NCI-H2081 treated with DMSO at 0.1 percent for 48 hours (cell line): ENCODE results near the gene C12orf57.

Experiments
- DNase-seq: peaks from one replicate; lab custom pipeline; 2025; lab: John Stamatoyannopoulos, UW

C12orf57 gene

DNA sequence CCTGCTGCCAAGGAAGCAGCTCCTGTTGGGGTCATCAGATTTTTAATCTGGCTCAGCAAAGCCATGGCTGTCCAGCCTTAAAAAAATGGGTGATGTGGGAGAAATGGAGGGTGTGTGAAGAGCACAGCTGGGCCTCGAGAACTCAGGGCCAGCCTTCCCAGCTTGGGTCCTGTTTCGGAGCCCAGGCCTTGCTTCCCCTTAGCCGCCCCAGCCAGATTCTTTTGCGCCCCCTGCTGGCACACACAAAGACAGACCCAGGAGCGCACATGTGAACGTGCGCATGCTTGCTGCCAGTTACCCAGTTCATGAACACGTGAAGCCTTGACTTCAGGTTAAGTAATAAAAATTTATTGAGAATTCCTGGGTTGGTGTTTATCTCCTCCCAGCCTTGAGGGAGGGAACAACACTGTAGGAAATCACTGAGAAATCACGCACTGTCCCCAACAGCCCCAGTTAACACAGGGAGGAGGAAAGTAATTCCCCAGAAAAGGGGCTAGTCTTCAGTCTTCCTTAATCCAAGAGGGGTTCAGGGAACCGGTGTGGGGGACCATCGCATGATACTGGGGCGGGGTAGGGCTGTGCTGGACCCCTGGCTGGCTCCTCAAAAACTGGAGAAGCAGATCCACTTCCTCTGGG, 21.3 kb downstream of the C12orf57 start:
- peak; percentile 76 for DNase-seq

DNA sequence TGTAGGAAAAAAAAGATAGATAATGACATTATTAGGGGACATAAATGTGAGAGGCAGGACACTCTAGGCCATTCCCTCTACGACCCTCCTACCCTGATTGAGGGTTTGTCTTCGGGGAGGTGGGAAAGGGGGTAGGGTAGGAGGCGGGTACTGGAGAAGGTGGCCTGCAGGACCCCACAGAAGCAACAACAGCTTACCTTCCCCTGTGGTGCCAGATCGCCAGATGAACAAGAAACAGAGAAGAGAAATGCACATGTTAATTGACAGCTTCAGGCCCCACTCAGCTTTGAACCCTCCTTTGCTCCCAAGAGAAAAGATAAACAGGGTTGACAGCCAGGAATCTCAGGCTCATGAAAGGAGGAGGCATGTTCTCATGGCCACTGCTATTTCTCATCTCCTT, 21.9 kb downstream of the C12orf57 start:
- no peak for DNase-seq

DNA sequence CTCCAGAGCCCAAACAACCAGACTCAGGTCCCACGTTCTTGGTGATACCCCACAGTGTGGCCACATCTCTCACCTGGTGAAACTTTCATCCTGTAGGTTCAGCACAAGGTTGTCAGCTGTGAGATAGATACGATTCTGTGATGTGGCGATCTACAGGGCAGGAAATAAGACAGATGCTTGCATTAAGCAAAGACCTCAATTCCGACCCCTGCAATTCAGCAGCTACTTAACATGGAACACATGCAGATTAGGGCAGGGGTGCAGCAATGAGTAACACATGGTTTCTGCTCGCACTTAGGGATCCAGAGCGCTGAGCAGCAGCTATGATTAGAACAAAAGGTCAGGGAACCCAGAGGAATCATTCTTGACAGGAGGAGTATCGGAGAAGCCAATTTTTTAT, 22.5 kb downstream of the C12orf57 start:
- no peak for DNase-seq

- no peak for DNase-seq
Observed at GRCh38 chr12:6967651-6968100, 23.9 kb downstream of the C12orf57 start.

GRCh38 chr12:6968426-6968825, 24.6 kb downstream of the C12orf57 start:
- DNase-seq: no peak

DNA sequence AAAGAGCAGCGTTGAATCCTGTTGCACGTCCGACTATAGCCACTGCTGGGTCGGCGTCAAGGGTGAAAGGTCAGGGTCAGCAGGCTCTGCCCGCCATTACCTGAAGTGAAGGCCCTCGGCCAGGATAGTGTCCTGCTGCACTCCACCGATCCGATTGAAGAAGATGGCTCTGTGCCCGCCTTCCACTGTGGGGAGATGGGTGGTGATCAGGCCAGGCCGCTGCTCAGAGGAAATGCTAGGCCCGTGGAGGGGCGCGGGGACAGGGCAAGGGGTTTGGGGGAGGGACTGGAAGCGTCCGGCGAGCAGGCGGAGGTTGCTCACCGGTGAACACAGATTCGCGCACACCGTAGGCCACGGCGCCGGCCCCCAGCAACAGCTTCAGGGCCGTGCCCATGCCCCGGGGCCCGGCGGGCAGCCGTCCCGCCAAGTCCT, 26.3 kb downstream of the C12orf57 start:
- no peak for DNase-seq

DNA sequence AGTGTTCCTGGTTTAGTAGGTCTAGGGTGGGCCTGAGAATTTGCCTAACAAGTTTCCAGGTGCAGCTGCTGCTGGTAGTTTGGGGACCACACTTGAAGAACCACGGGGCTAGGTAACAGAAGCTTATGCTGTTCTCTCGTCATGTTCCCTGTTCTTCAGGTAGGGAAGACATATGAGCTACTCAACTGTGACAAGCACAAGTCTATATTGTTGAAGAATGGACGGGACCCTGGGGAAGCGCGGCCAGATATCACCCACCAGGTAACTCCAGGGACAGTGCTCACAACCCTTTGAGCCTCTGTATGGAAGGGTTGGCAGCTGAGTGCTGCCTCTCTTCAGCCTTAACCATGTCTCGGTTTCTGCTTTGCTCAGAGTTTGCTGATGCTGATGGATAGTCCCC, 30.4 kb downstream of the C12orf57 start:
- DNase-seq: no peak

GRCh38 chr12:6975297-6976032, 31.6 kb downstream of the C12orf57 start:
- DNase-seq: no peak

GRCh38 chr12:6977653-6978052, 33.8 kb downstream of the C12orf57 start:
- no peak for DNase-seq

DNA sequence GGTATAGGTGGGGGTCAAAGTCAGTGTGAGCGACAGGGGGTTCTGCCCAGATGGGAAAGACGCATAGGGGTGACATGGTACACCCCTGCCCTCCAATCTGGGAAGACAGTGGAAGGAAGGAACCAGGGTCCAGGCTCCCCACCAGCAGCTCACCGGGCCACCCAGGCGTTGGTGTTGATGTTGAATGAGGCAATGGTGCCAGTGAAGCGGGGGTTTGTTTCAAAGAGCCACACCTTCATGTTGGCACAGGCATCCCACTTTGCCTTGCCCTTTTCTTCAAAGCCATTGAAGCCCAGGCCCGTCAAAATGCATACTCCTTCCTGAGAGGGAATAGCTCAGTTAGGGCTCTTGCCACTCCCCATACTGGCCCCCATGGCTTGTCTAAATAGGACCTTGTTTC, 34.4 kb downstream of the C12orf57 start:
- DNase-seq: no peak

- DNase-seq: no peak
Observed at GRCh38 chr12:6978611-6979011, 34.8 kb downstream of the C12orf57 start.

DNA sequence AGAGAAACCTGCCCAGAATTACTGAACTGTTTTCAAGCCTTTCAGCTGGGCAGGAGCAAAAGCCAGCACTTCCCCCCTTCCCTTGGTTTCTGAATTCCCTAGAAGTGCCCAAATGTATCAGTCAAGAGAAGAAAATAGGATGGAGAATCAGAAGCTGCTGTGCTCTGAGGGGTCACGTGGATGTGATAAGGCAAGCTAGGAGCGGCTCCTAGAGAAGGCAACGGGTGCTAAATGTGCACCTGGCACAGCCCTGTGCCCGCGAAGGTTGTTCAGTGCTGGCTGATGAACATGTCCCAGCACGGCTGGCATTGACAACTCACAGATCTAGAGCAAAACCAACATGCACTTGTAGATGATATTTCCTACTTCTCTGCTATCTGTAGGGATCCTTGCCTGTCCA, 35.2 kb downstream of the C12orf57 start:
- no peak for DNase-seq

DNA sequence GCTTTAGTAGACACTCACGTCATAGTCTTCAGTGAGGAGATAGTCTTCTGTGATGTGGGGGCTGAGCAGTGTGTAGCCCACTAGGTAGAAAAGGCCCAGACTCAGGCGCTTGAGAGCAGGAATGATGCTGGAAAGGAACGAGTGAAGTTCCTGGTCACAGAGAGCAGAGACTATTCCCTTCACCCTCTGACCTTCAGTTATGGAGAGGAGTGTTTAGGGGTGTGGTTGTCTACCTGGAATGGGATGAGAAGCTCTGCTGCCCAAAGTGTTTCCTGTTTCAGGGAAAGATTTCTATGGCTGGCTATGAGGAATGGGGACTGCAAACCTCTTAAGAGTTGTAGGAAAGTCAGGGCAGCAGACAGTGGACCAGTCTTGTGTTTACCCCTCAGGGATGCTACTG, 35.6 kb downstream of the C12orf57 start:
- DNase-seq: no peak

DNA sequence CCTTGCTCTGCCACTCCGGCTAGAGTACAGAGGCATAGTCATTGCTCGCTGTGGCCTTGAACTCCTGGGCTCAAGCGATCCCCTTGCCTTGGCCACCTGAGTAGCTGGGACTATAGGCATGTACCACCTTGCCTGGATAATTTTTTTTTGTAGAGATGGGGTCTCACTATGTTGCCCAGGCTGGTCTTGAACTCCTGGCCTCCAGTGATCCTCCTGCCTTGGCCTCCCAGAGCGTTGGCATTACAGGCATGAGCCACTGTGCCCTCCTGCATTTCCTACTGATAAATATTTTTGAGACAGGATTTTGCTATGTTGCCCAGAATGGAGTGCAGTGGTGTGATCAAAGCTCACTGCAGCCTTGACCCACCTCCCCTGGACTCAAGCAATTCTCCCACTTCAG, 36.3 kb downstream of the C12orf57 start:
- DNase-seq: no peak

GRCh38 chr12:6980740-6981139, 36.9 kb downstream of the C12orf57 start:
- no peak for DNase-seq

DNA sequence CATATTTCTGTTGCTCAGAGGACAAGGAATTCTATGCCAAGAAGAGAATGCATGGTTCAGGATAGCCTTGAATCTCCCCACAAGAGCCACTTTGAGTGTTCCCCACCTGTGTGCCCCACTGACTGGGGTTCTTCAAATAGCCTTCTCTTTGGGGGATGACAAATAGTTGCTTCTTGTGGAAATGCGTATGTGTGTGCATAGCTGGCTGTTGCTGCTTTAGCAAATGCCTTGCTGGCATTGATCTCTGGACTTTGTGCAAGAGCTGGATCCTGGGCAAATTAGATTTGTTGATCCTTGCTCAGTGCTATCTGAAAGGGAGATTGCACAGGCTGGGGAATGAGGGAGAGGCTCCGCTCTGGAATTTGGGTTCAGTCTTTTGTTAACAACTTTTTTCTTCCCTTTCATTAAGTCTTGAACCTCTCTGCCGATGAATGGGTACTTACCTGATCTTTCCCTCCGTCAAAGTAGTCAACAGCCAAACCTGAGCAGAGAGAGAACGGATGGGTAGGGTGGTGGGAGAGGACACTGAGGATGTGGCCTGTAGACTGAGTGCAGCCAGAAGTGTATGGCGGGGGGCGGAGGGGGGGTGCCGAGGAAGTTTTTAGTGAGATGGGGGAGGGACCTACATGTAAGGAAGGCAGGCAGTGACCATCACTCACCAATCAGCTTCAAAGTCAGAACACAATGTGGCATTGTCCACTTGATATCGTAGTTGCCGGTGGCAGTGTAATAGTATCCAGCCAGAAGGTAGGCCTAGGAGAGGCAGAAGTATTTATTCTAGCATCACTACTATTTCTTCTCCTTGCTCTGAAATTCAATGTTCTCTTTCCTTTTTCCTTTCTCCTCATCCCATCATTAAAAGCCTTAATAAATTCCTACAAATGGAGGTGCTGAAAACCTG, 37.6 kb downstream of the C12orf57 start:
- no peak for DNase-seq

DNA sequence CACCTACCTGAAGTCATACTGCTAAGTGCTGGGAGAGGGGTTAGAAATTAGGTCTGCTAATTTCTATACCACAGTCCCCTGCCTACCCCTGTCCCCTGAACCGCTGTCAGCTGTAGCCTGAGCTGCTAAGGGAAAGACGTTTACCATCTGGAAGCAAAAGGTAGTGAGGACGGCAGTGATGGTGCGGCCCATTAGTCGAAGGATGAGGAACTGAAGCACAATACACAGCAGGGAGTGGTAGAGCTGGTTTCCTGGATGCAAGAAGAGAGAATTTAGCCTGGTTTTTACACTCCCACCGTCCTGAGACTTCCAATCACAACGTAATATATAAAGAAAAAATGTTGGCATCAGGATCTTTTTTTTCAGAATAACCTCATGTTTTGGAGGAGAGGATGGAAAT, 38.7 kb downstream of the C12orf57 start:
- DNase-seq: no peak

DNA sequence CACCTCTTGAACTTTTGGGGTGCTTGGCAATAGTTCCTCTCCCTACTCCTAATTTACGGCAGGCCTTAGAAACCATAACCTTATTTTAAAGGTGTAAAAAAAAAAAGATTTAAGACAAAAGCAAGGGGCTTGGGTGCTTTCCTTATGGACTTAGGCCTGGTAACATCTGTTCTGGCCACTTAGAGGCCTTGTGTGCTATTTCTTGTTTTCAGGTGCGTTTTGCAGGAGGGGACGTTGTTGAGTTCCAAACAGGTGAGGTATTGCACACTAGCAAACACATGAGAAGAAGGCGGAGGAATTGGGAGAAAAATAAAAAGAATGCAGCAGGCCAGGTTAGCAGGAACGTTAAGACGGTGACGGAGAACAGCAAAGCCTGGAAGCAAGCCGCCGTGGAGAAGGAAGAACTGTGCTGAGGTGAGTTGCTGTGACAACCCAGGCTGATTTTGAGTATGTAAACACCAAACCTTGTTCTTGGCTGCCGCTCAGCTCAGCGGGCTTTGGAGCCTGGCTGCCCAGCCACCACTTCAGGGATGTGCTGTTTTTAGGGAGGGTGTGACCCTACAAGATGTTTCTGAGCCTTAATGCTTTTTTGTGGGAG, 44.2 kb downstream of the C12orf57 start:
- DNase-seq: no peak
